ENCODE measurements around the gene POGK. TPM values are rescaled to one million over a fixed set of nuclear protein-coding genes. Genes with fewer than 3 reads are reported as not detected.

The POGK gene, protein sequence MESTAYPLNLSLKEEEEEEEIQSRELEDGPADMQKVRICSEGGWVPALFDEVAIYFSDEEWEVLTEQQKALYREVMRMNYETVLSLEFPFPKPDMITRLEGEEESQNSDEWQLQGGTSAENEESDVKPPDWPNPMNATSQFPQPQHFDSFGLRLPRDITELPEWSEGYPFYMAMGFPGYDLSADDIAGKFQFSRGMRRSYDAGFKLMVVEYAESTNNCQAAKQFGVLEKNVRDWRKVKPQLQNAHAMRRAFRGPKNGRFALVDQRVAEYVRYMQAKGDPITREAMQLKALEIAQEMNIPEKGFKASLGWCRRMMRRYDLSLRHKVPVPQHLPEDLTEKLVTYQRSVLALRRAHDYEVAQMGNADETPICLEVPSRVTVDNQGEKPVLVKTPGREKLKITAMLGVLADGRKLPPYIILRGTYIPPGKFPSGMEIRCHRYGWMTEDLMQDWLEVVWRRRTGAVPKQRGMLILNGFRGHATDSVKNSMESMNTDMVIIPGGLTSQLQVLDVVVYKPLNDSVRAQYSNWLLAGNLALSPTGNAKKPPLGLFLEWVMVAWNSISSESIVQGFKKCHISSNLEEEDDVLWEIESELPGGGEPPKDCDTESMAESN
- total RNA-seq (10 to 100 TPM; 16.1 to 17.6 TPM), total RNA-seq (59.6 to 248 (median 172) reads per million in 172 experiments)
- polyA plus RNA-seq (2013, experiment 1 of 2) = 26.2 TPM
- polyA plus RNA-seq (2013, experiment 2 of 2) = 22.7 TPM

DNA sequence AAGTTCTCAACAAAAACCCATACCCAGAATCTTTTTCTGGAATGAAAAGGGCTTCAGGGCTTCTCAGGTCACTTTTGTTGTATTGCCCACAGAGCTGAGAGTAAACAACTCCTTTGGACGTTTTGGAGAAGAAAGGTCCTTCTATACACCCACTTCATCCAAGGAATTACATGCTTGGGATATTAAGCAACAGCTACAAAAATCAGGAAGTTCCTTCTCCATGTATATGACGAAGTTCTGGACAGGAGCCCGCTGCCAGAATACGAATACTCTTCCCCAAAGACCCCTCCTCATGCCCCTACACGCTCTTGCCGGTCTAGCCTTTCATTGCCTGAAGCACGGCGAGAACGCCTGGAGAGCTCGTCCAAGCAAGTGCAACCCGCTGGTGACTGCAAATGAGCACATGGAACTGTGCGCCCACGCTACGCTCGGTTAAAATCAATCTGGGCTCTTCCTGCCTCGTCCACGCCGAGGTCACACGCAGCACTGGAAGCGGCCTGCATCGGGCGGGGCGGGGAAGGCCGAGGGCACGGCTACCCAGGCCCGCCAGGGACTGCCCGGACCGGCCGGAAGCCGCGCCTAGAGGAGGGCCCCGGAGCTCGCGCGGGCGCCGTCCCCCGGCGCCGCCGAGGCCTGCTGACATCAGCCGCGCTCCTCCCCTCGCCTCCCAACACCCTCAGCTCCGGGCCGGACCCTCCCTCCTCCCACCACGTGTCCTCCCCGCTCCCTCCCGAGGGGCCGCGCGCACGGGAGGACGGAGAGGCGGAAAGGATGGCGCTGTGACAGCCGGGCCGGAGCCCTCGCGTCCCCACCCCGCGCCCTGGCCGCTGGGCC is at the start of gene POGK:
Gene POGK, plus strand, starts transcription at position 710 of the 834 bp plus-strand sequence. CDS start 1,482 bp downstream, outside the sequence.
- H3K4me3 ChIP-seq (ENCODE audit: low read length) = peak within 1 kb of the TSS; percentile 67
- H3K9me3 ChIP-seq (ENCODE audit: control insufficient read depth in 1 of 2, insufficient read depth in 1 of 2, low read length in 2 of 2) = no peaks in the 10 kb centered on the region
- POLR2A ChIA-PET = interaction anchor here (0.6 to 3.5 kb wide), 14 partner anchors 9 to 1208 kb away, joined by 3 to 60 read pairs (median 4); partner anchors contain the start of genes MGST3, POU2F1 and TADA1
- peak; percentile 87 for ATAC-seq (ENCODE audit: poor library complexity)
- Mint-ChIP-seq H3K4me3 (peak within 1 kb of the TSS; percentile 91), H3K4me1 (ENCODE audit: low read depth) (peaks cover 53% of the 10 kb centered on the region), H3K9me3 (no peaks in the 10 kb centered on the region), H3K27me3 (no peaks in the 10 kb centered on the region), H3K36me3 (ENCODE audit: low read depth) (peaks cover 37% of the 10 kb centered on the region), H3K27ac (peak within 1 kb of the TSS; percentile 87)
- H3K27ac ChIP-seq (ENCODE audit: low read depth in 1 of 2, low read length in 2 of 2) = peak within 1 kb of the TSS; percentile 56 to 79
- H3K4me1 ChIP-seq (ENCODE audit: insufficient read depth, low read length) = peaks cover 46% of the 10 kb centered on the region
- peak; percentile 61 to 94 (median 78) for DNase-seq
- CTCF ChIA-PET = interaction anchor here (1.2 to 2.2 kb wide), 3 partner anchors 37 to 220 kb away, joined by 3 to 9 read pairs (median 8); partner anchors contain the start of gene TADA1
- H3K27me3 ChIP-seq (ENCODE audit: control insufficient read depth in 1 of 2, insufficient read depth in 2 of 2, low read length in 2 of 2) = no peaks in the 10 kb centered on the region
- peaks cover 31% of the 10 kb centered on the region for H3K36me3 ChIP-seq (ENCODE audit: insufficient read depth, low read length)
- intact Hi-C loops (cut with DNase I, micrococcal nuclease) = loop anchor here (1.0 to 10.0 kb wide), 5 partner anchors 37 to 1074 kb away; partner anchors contain the start of genes TADA1 (in 2 of the 2) and TMCO1 (in 1 of the 2)
- TF ChIP-seq, protein P1, sequence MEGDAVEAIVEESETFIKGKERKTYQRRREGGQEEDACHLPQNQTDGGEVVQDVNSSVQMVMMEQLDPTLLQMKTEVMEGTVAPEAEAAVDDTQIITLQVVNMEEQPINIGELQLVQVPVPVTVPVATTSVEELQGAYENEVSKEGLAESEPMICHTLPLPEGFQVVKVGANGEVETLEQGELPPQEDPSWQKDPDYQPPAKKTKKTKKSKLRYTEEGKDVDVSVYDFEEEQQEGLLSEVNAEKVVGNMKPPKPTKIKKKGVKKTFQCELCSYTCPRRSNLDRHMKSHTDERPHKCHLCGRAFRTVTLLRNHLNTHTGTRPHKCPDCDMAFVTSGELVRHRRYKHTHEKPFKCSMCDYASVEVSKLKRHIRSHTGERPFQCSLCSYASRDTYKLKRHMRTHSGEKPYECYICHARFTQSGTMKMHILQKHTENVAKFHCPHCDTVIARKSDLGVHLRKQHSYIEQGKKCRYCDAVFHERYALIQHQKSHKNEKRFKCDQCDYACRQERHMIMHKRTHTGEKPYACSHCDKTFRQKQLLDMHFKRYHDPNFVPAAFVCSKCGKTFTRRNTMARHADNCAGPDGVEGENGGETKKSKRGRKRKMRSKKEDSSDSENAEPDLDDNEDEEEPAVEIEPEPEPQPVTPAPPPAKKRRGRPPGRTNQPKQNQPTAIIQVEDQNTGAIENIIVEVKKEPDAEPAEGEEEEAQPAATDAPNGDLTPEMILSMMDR (IDR thresholded peaks at IDR 0.05) = no peak

DNA sequence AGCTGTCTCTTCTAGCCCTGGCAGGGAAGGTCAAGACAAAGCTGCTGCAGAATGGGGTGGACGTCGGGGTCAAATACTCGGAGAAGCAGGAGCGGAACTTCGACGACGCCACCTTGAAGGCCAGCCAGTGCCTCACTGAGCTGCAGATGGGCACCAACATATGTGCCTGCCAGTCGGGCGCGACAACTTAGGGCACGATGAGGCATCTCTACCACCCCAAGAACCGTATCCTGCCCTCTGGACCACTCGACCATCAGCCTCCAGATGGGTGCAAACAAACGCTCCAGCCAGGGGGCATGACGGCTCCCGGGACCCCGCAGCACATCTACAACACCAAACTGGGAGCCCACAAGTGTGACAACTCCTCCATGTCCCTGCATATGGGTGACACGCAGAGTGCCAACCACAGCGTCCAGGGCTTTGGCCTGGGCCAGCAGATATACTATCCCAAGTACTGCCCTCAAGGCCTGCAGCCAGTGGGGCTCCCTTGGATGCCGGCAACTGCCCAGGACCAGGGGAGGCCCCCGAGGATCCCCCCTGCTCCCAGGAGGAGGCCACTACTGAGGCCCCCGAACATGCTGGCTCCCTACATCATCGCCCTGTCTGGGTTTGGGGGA is 42.5 kb upstream of the POGK start:
- DNase-seq (peak in 1 of 14 experiments; percentile 5), ATAC-seq (ENCODE audit: poor library complexity) (no peak)
- Mint-ChIP-seq H3K4me1 (ENCODE audit: low read depth) (no peaks in the 10 kb centered on the region), H3K27me3 (peaks cover 42% of the 10 kb centered on the region), H3K4me3 (no peak overlapping the region), H3K27ac (no peak overlapping the region), H3K36me3 (ENCODE audit: low read depth) (no peaks in the 10 kb centered on the region), H3K9me3 (no peaks in the 10 kb centered on the region)
- Histone ChIP-seq H3K36me3 (ENCODE audit: insufficient read depth, low read length) (no peaks in the 10 kb centered on the region), H3K4me1 (ENCODE audit: insufficient read depth, low read length) (no peaks in the 10 kb centered on the region), H3K27ac (ENCODE audit: low read depth in 1 of 2, low read length in 2 of 2) (no peak overlapping the region), H3K4me3 (ENCODE audit: low read length) (no peak overlapping the region), H3K9me3 (ENCODE audit: control insufficient read depth in 1 of 2, insufficient read depth in 1 of 2, low read length in 2 of 2) (peaks cover 0 to 9% of the 10 kb centered on the region in 2 experiments), H3K27me3 (ENCODE audit: control insufficient read depth in 1 of 2, insufficient read depth in 2 of 2, low read length in 2 of 2) (peaks cover 0 to 9% of the 10 kb centered on the region in 2 experiments)
- POLR2A ChIA-PET = no interaction called here
- intact Hi-C loops (cut with DNase I, micrococcal nuclease) = no loop called here
- CTCF ChIA-PET = no interaction called here
- TF ChIP-seq, protein P1 (IDR thresholded peaks at IDR 0.05) = no peak

DNA sequence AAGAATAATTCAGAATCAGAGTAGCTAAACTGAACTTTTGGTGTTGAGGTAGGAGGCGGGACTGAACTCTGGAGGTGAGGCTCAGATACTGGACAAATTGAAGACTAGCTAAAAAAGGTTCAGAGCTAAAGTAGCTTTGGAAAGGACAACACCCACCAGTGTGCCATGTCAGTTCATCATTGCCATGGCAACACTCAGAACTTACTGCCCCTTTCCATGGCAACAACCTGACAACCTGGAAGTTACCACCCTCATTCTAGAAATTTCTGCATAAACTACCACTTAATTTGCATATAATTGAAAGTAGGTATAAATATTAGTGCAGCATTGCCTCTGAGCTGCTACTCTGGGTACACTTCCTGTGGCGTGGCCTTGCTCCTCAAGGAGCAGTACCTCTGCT is 30.3 kb upstream of the POGK start:
- ChIA-PET CTCF (no interaction called here), POLR2A (no interaction called here)
- H3K9me3 ChIP-seq (ENCODE audit: control insufficient read depth in 1 of 2, insufficient read depth in 1 of 2, low read length in 2 of 2) = no peaks in the 10 kb centered on the region
- H3K36me3 ChIP-seq (ENCODE audit: insufficient read depth, low read length) = no peaks in the 10 kb centered on the region
- no peak overlapping the region for H3K27ac ChIP-seq (ENCODE audit: low read depth in 1 of 2, low read length in 2 of 2)
- Mint-ChIP-seq H3K36me3 (ENCODE audit: low read depth) (no peaks in the 10 kb centered on the region), H3K9me3 (no peaks in the 10 kb centered on the region), H3K27me3 (peaks cover 17% of the 10 kb centered on the region), H3K4me1 (ENCODE audit: low read depth) (no peaks in the 10 kb centered on the region), H3K27ac (no peak overlapping the region), H3K4me3 (no peak overlapping the region)
- no peak overlapping the region for H3K4me3 ChIP-seq (ENCODE audit: low read length)
- peaks cover 0 to 4% of the 10 kb centered on the region in 2 experiments for H3K27me3 ChIP-seq (ENCODE audit: control insufficient read depth in 1 of 2, insufficient read depth in 2 of 2, low read length in 2 of 2)
- ATAC-seq (ENCODE audit: poor library complexity) (no peak), DNase-seq (no peak)
- intact Hi-C loops (cut with DNase I, micrococcal nuclease) = no loop called here
- no peaks in the 10 kb centered on the region for H3K4me1 ChIP-seq (ENCODE audit: insufficient read depth, low read length)
- TF ChIP-seq, protein P1 (IDR thresholded peaks at IDR 0.05) = no peak

Data from CD4-positive, alpha-beta T cell (primary cell).